Astrocyte of the spinal cord (primary cell): ENCODE measurements around the gene LAMP1.
"Not testable (repeated sequence)": the region's sequence is repeated elsewhere in the genome, so short reads cannot be mapped to it uniquely, and the experiment has no call there.

Experiments used
- DNase-seq: peaks from one replicate; pipeline ENCODE4 v3.0.0; 2011; ENCODE audit warnings: low read depth, low spot score
- H3K4me3 ChIP-seq: 2 replicates; pipeline ENCODE4 v1.5.1; 2011; ENCODE audit warnings: low read depth, mild to moderate bottlenecking, low read length, moderate library complexity
- CTCF ChIP-seq: IDR thresholded peaks from 2 replicates; pipeline ENCODE4 v1.5.1; 2012; ENCODE audit warnings: low read depth, mild to moderate bottlenecking, low read length, inconsistent platforms
- in situ Hi-C: cut with HindIII; loops from 2 replicates; pipeline ENCODE4 v1.10.0; 2017; ENCODE audit warnings: low sequenced_read_pairs

LAMP1 gene

GRCh38 chr13:113364901-113365582, 68.0 kb downstream of the LAMP1 start:
- no peak for TF ChIP-seq CTCF
- H3K4me3 ChIP-seq = no peak overlapping the region
- DNase-seq = no peak
- in situ Hi-C loops = no loop called here

GRCh38 chr13:113365583-113365970, 68.5 kb downstream of the LAMP1 start:
- in situ Hi-C loops = no loop called here
- H3K4me3 ChIP-seq = no peak overlapping the region
- no peak for TF ChIP-seq CTCF
- no peak for DNase-seq

- DNase-seq = no peak
- H3K4me3 ChIP-seq = no peak overlapping the region
- TF ChIP-seq CTCF = no peak
- in situ Hi-C loops = no loop called here
Measured at GRCh38 chr13:113365971-113366588, 69.0 kb downstream of the LAMP1 start.

GRCh38 chr13:113367020-113367560, 70.1 kb downstream of the LAMP1 start:
- in situ Hi-C loops = no loop called here
- DNase-seq = no peak
- TF ChIP-seq CTCF = no peak
- no peak overlapping the region for H3K4me3 ChIP-seq

- DNase-seq = no peak
- in situ Hi-C loops = no loop called here
- TF ChIP-seq CTCF = no peak
- no peak overlapping the region for H3K4me3 ChIP-seq
Measured at GRCh38 chr13:113367771-113368170, 70.7 kb downstream of the LAMP1 start.

GRCh38 chr13:113368353-113368752, 71.3 kb downstream of the LAMP1 start:
- DNase-seq, in situ Hi-C loops, H3K4me3 ChIP-seq: not testable (repeated sequence)

- in situ Hi-C loops = no loop called here
- TF ChIP-seq CTCF = no peak
- DNase-seq = no peak
- no peak overlapping the region for H3K4me3 ChIP-seq
Measured at GRCh38 chr13:113369189-113369588, 72.2 kb downstream of the LAMP1 start.
